Progenitor cell of endocrine pancreas (in vitro differentiated cells): ENCODE measurements around the gene RASGEF1C. TPM values are rescaled to one million over a fixed set of nuclear protein-coding genes. Genes with fewer than 3 reads are reported as not detected.

Experiments used
- DNase-seq: peaks from one replicate; pipeline ENCODE4 v3.0.0; 2021; ENCODE audit warnings: low spot score; ENCODE audit not compliant: unreplicated experiment
- H3K27ac Mint-ChIP-seq: 2 replicates; pipeline ENCODE4 v1.8.0; 2021; ENCODE audit warnings: mild to moderate bottlenecking, moderate library complexity, mixed read lengths
- H3K27me3 Mint-ChIP-seq: 2 replicates; pipeline ENCODE4 v1.8.0; 2021; ENCODE audit warnings: mixed read lengths
- H3K36me3 Mint-ChIP-seq: 2 replicates; pipeline ENCODE4 v1.8.0; 2022; ENCODE audit warnings: mixed read lengths; ENCODE audit not compliant: insufficient read depth
- H3K4me1 Mint-ChIP-seq: 2 replicates; pipeline ENCODE4 v1.8.0; 2021; ENCODE audit warnings: low read depth, mixed read lengths
- H3K4me3 Mint-ChIP-seq: 2 replicates; pipeline ENCODE4 v1.8.0; 2021; ENCODE audit warnings: low read depth, mild to moderate bottlenecking, moderate library complexity, mixed read lengths
- H3K9me3 Mint-ChIP-seq: 2 replicates; pipeline ENCODE4 v1.8.0; 2021; ENCODE audit warnings: low read depth, mixed read lengths
- CTCF ChIP-seq: fragments of 200-600 bp; sonication (generic); IDR thresholded peaks from one replicate; pipeline ENCODE4 v1.5.0; 2021; ENCODE audit warnings: antibody characterized with exemption, mild to moderate bottlenecking; ENCODE audit not compliant: unreplicated experiment
- total RNA-seq: library from RNA; stranded (reverse); gene quantifications from 2 replicates; pipeline ENCODE4 v1.2.1, GENCODE V29; 2021

Gene RASGEF1C
- total RNA-seq, 1 donor from 2014 or later: 1.3 TPM

- H3K9me3 Mint-ChIP-seq: peaks cover 4% of the 10 kb centered on the region
- H3K27ac Mint-ChIP-seq: no peak overlapping the region
- DNase-seq: no peak
- H3K4me3 Mint-ChIP-seq: no peak overlapping the region
- peaks cover 29% of the 10 kb centered on the region for H3K27me3 Mint-ChIP-seq
- no peak for TF ChIP-seq CTCF
- H3K4me1 Mint-ChIP-seq: peaks cover 9% of the 10 kb centered on the region
- peaks cover 2% of the 10 kb centered on the region for H3K36me3 Mint-ChIP-seq
These were observed 134.5 kb downstream of the RASGEF1C start for GRCh38 chr5:180074462-180074861.

GRCh38 chr5:180072556-180072955 is 136.5 kb downstream of the RASGEF1C start:
- TF ChIP-seq CTCF: no peak
- H3K36me3 Mint-ChIP-seq: peaks cover 2% of the 10 kb centered on the region
- peak overlapping the region; percentile 53 for H3K4me3 Mint-ChIP-seq
- no peak overlapping the region for H3K27ac Mint-ChIP-seq
- peaks cover 22% of the 10 kb centered on the region for H3K4me1 Mint-ChIP-seq
- peaks cover 4% of the 10 kb centered on the region for H3K9me3 Mint-ChIP-seq
- no peak for DNase-seq
- H3K27me3 Mint-ChIP-seq: peaks cover 23% of the 10 kb centered on the region

GRCh38 chr5:180072256-180072548 is 136.8 kb downstream of the RASGEF1C start:
- peaks cover 4% of the 10 kb centered on the region for H3K9me3 Mint-ChIP-seq
- peaks cover 23% of the 10 kb centered on the region for H3K27me3 Mint-ChIP-seq
- DNase-seq: no peak
- no peak for TF ChIP-seq CTCF
- peaks cover 25% of the 10 kb centered on the region for H3K4me1 Mint-ChIP-seq
- H3K27ac Mint-ChIP-seq: no peak overlapping the region
- peak overlapping the region; percentile 53 for H3K4me3 Mint-ChIP-seq
- peaks cover 2% of the 10 kb centered on the region for H3K36me3 Mint-ChIP-seq

GRCh38 chr5:180071531-180072255 is 137.3 kb downstream of the RASGEF1C start, which contains the start of gene RNF130:
Gene RNF130, minus strand, starts transcription at chr5:180071759. Its CDS starts 57 bp downstream, at chr5:180071702.
- Mint-ChIP-seq H3K4me3 (peak within 1 kb of the TSS; percentile 91), H3K9me3 (peaks cover 4% of the 10 kb centered on the region), H3K36me3 (peaks cover 2% of the 10 kb centered on the region), H3K27ac (peak within 1 kb of the TSS; percentile 96), H3K4me1 (peaks cover 26% of the 10 kb centered on the region), H3K27me3 (peaks cover 23% of the 10 kb centered on the region)
- peak; percentile 92 for DNase-seq
- no peak for TF ChIP-seq CTCF

GRCh38 chr5:180070756-180071530 is 138.1 kb downstream of the RASGEF1C start:
- peaks cover 23% of the 10 kb centered on the region for H3K27me3 Mint-ChIP-seq
- no peak for TF ChIP-seq CTCF
- H3K9me3 Mint-ChIP-seq: peaks cover 4% of the 10 kb centered on the region
- H3K36me3 Mint-ChIP-seq: peaks cover 4% of the 10 kb centered on the region
- peaks cover 26% of the 10 kb centered on the region for H3K4me1 Mint-ChIP-seq
- H3K27ac Mint-ChIP-seq: peak overlapping the region; percentile 96
- H3K4me3 Mint-ChIP-seq: peak overlapping the region; percentile 91
- DNase-seq: peak; percentile 57
